Activated naive CD8-positive, alpha-beta T cell treated with anti-CD3 and anti-CD28 coated beads, Interleukin-2, amount 10 ng/mL, durations not matched to agents 7 days and 5 days (primary cell): ENCODE measurements around the gene PTAFR. TPM values are rescaled to one million over a fixed set of nuclear protein-coding genes. Genes with fewer than 3 reads are reported as not detected.
"Not testable (repeated sequence)": the region's sequence is repeated elsewhere in the genome, so short reads cannot be mapped to it uniquely, and the experiment has no call there.

Source experiments
- ATAC-seq: fragments of 150-1000 bp; cut with Tn5 transposase; one replicate; pipeline ENCODE4 v1.10.0; 2021; ENCODE audit warnings: low read depth, moderate library complexity
- POLR2A ChIA-PET: fragments of 350-600 bp; sonication (Branson Sonifier 250); formaldehyde crosslinking; loops from one replicate; lab custom pipeline; 2021; ENCODE audit warnings: antibody characterized with exemption; lab: Charles Lee
- DNase-seq: peaks from one replicate; pipeline ENCODE4 v3.0.0; 2021
- H3K27ac Mint-ChIP-seq: one replicate; pipeline ENCODE4 v1.8.0; 2022; ENCODE audit warnings: mild to moderate bottlenecking, mixed read lengths
- H3K27me3 Mint-ChIP-seq: one replicate; pipeline ENCODE4 v1.8.0; 2022; ENCODE audit warnings: mild to moderate bottlenecking, moderate library complexity, mixed read lengths
- H3K36me3 Mint-ChIP-seq: one replicate; pipeline ENCODE4 v1.8.0; 2021; ENCODE audit warnings: mild to moderate bottlenecking, mixed read lengths
- H3K4me1 Mint-ChIP-seq: one replicate; pipeline ENCODE4 v1.8.0; 2021; ENCODE audit warnings: mixed read lengths
- H3K4me3 Mint-ChIP-seq: one replicate; pipeline ENCODE4 v1.8.0; 2022; ENCODE audit warnings: mild to moderate bottlenecking, moderate library complexity, mixed read lengths
- H3K9me3 Mint-ChIP-seq: one replicate; pipeline ENCODE4 v1.8.0; 2021; ENCODE audit warnings: mixed read lengths
- total RNA-seq, 2 experiments: library from RNA; stranded (reverse); gene quantifications; one replicate each; pipeline ENCODE4 v1.2.3, GENCODE V29; 2021

The PTAFR gene
- total RNA-seq, 2 experiments from 2014 or later, result 0.99 to 1.1 TPM

- Mint-ChIP-seq H3K4me3 (no peak overlapping the region), H3K9me3 (no peaks in the 10 kb centered on the region), H3K36me3 (peaks cover 2% of the 10 kb centered on the region), H3K27me3 (peaks cover 11% of the 10 kb centered on the region), H3K27ac (no peak overlapping the region), H3K4me1 (peaks cover 13% of the 10 kb centered on the region)
- POLR2A ChIA-PET, result no interaction called here
- no peak for ATAC-seq
- DNase-seq, result no peak
Observed at GRCh38 chr1:28148880-28149195, 27.7 kb downstream of the PTAFR start.

- POLR2A ChIA-PET, result interaction anchor here (0.6 kb wide), 1 partner anchor 60 kb away, joined by 3 read pairs; no protein-coding TSS in a partner anchor
- ATAC-seq (peak; percentile 19), DNase-seq (no peak)
- no peaks in the 10 kb centered on the region for H3K9me3 Mint-ChIP-seq
- peaks cover 9% of the 10 kb centered on the region for H3K27me3 Mint-ChIP-seq
- peaks cover 13% of the 10 kb centered on the region for H3K4me1 Mint-ChIP-seq
- no peak overlapping the region for H3K27ac Mint-ChIP-seq
- H3K4me3 Mint-ChIP-seq, result no peak overlapping the region
- H3K36me3 Mint-ChIP-seq, result peaks cover 2% of the 10 kb centered on the region
Observed at GRCh38 chr1:28147264-28148094, 29.0 kb downstream of the PTAFR start.

GRCh38 chr1:28145728-28146127 is 30.8 kb downstream of the PTAFR start:
- peaks cover 2% of the 10 kb centered on the region for H3K36me3 Mint-ChIP-seq
- POLR2A ChIA-PET, result no interaction called here
- no peak overlapping the region for H3K4me3 Mint-ChIP-seq
- H3K9me3 Mint-ChIP-seq, result no peaks in the 10 kb centered on the region
- DNase-seq (no peak), ATAC-seq (no peak)
- H3K4me1 Mint-ChIP-seq, result peaks cover 13% of the 10 kb centered on the region
- H3K27ac Mint-ChIP-seq, result no peak overlapping the region
- peaks cover 17% of the 10 kb centered on the region for H3K27me3 Mint-ChIP-seq

- no peaks in the 10 kb centered on the region for H3K36me3 Mint-ChIP-seq
- no peak overlapping the region for H3K27ac Mint-ChIP-seq
- no peaks in the 10 kb centered on the region for H3K9me3 Mint-ChIP-seq
- H3K4me3 Mint-ChIP-seq, result no peak overlapping the region
- DNase-seq (no peak), ATAC-seq (peak; percentile 85)
- peaks cover 19% of the 10 kb centered on the region for H3K27me3 Mint-ChIP-seq
- H3K4me1 Mint-ChIP-seq, result peaks cover 13% of the 10 kb centered on the region
- POLR2A ChIA-PET, result interaction anchor here (1.0 kb wide), 1 partner anchor 26 kb away, joined by 3 read pairs; no protein-coding TSS in a partner anchor
Observed at GRCh38 chr1:28144203-28145135, 32.0 kb downstream of the PTAFR start.

DNA sequence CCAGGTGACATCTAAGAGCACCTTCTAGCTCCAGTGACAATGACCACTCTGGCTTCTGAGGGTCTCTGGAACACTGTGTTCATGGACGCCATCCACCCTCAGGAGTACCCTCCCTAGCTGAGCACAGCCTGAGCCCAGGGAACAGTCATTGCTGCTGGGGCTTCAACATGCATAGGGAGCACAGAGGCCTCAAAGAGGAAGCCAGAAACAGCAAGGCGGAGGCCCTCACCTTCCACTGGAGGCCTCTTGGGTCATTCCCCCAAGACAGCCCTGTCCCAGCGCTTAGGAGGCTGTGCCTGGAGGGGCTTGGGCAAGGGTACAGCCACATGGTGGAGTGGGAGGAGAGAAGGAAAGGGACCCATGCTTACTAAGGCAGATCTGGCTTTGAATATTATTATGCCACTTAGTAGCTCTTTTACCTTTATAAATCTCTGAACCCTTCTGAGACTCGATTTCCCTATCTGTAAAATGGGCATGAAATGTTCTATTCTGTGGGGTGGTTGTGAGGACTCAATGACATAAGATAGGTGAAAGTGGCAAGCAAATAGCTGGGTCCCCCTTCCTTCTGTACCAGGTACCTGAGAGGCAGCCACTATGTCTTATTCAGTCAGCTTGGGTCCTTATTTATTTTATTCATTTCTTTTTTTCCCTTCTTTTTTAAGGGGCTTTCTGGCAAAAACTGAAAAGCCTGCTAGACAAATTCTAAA is 32.8 kb downstream of the PTAFR start:
- H3K27me3 Mint-ChIP-seq, result peaks cover 26% of the 10 kb centered on the region
- H3K4me3 Mint-ChIP-seq, result no peak overlapping the region
- POLR2A ChIA-PET, result no interaction called here
- no peaks in the 10 kb centered on the region for H3K9me3 Mint-ChIP-seq
- no peaks in the 10 kb centered on the region for H3K36me3 Mint-ChIP-seq
- H3K4me1 Mint-ChIP-seq, result peaks cover 13% of the 10 kb centered on the region
- H3K27ac Mint-ChIP-seq, result no peak overlapping the region
- ATAC-seq (no peak), DNase-seq (no peak)

GRCh38 chr1:28141685-28142084 is 34.8 kb downstream of the PTAFR start:
- ATAC-seq, result no peak
- H3K27ac Mint-ChIP-seq, result no peak overlapping the region
- peaks cover 41% of the 10 kb centered on the region for H3K27me3 Mint-ChIP-seq
- DNase-seq, result no peak
- no peaks in the 10 kb centered on the region for H3K36me3 Mint-ChIP-seq
- POLR2A ChIA-PET, result no interaction called here
- no peak overlapping the region for H3K4me3 Mint-ChIP-seq
- peaks cover 17% of the 10 kb centered on the region for H3K4me1 Mint-ChIP-seq
- H3K9me3 Mint-ChIP-seq, result no peaks in the 10 kb centered on the region

DNA sequence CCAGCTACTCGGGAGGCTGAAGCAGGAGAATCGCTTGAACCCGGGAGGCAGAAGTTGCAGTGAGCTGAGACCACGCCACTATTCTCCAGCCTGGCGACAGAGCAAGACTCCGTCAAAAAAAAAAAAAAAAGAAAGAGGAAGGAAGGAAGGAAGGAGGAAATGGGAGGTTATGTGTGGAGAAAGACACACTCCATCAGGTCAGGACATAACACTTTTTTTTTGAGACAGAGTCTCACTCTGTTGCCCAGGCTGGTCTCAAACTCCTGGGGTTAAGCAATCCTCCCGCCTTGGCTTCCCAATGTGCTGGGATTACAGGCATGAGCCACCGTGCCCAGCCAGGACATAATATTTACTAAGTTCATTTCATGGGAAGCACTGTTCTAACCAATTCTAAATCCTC is 36.6 kb downstream of the PTAFR start:
- H3K36me3 Mint-ChIP-seq, POLR2A ChIA-PET, H3K9me3 Mint-ChIP-seq, H3K4me3 Mint-ChIP-seq, ATAC-seq, H3K27ac Mint-ChIP-seq, DNase-seq: not testable (repeated sequence)
- Mint-ChIP-seq H3K27me3 (peaks cover 54% of the 10 kb centered on the region), H3K4me1 (peaks cover 16% of the 10 kb centered on the region)

GRCh38 chr1:28139025-28139712 is 37.3 kb downstream of the PTAFR start:
- POLR2A ChIA-PET, result no interaction called here
- ATAC-seq, result no peak
- Mint-ChIP-seq H3K27me3 (peaks cover 54% of the 10 kb centered on the region), H3K4me1 (peaks cover 11% of the 10 kb centered on the region), H3K4me3 (no peak overlapping the region), H3K9me3 (no peaks in the 10 kb centered on the region), H3K27ac (no peak overlapping the region), H3K36me3 (no peaks in the 10 kb centered on the region)
- no peak for DNase-seq

DNA sequence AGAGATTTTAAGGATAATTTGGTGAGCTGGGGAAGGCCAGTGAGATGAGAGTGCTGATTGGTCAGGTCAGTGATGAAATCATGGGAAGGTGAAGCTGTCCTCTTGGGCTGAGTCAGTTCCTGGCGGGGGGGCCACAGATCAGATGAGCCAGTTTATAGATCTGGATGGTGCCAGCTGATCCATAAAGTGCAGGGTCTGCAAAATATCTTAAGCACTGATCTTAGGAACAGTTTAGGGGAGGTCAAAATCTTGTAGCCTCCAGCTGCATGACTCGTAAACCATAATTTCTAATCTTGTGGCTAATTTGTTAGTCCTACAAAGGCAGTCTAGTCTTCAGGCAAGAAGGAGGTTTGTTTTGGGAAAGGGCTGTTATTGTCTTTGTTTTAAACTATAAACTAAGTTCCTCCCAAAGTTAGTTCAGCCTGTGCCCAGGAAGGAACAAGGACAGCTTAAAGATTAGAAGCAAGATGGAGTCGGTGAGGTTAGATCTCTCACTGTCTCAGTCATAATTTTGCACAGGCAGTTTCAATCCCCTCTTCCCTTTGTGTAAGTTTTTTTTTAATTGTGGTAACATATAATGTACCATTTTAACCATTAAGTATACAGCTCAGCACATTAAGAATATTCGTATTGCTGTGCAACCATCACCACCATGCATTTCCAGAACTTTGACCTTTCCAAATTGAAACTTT is 39.4 kb downstream of the PTAFR start:
- Mint-ChIP-seq H3K27me3 (peaks cover 62% of the 10 kb centered on the region), H3K27ac (no peak overlapping the region), H3K9me3 (peaks cover 2% of the 10 kb centered on the region), H3K4me3 (no peak overlapping the region), H3K4me1 (peaks cover 14% of the 10 kb centered on the region), H3K36me3 (no peaks in the 10 kb centered on the region)
- no peak for DNase-seq
- no peak for ATAC-seq
- POLR2A ChIA-PET, result interaction anchor here (0.8 kb wide), 1 partner anchor 48 kb away, joined by 4 read pairs; no protein-coding TSS in a partner anchor

GRCh38 chr1:28136169-28136921 is 40.1 kb downstream of the PTAFR start:
- Mint-ChIP-seq H3K27me3 (peaks cover 59% of the 10 kb centered on the region), H3K9me3 (peaks cover 2% of the 10 kb centered on the region), H3K4me1 (peaks cover 16% of the 10 kb centered on the region), H3K27ac (no peak overlapping the region), H3K4me3 (no peak overlapping the region), H3K36me3 (no peaks in the 10 kb centered on the region)
- DNase-seq, result no peak
- ATAC-seq, result no peak
- POLR2A ChIA-PET, result interaction anchor here (0.8 kb wide), 1 partner anchor 47 kb away, joined by 4 read pairs; no protein-coding TSS in a partner anchor

- POLR2A ChIA-PET, result no interaction called here
- Mint-ChIP-seq H3K4me1 (peaks cover 16% of the 10 kb centered on the region), H3K36me3 (no peaks in the 10 kb centered on the region), H3K27ac (no peak overlapping the region), H3K9me3 (peaks cover 4% of the 10 kb centered on the region), H3K4me3 (no peak overlapping the region), H3K27me3 (peaks cover 54% of the 10 kb centered on the region)
- ATAC-seq, result no peak
- DNase-seq, result no peak
Observed at GRCh38 chr1:28135371-28136168, 40.9 kb downstream of the PTAFR start.
